CD4-positive, alpha-beta T cell (primary cell): Measurements from ENCODE around the gene RABGGTA. TPM values are rescaled to one million over a fixed set of nuclear protein-coding genes. Genes with fewer than 3 reads are reported as not detected.

ENCODE experiments used
- ATAC-seq: fragments of 200-7000 bp; cut with Tn5 transposase; one replicate; pipeline ENCODE4 v1.10.0; 2022; ENCODE audit warnings: mild to moderate bottlenecking; ENCODE audit not compliant: poor library complexity
- CTCF ChIA-PET: fragments of 350-600 bp; sonication (Branson Sonifier 250); formaldehyde crosslinking; loops from one replicate; lab custom pipeline; 2021; ENCODE audit warnings: antibody characterized with exemption, inconsistent platforms; lab: Charles Lee
- POLR2A ChIA-PET: fragments of 350-600 bp; sonication (Branson Sonifier 250); formaldehyde crosslinking; loops from one replicate; lab custom pipeline; 2021; ENCODE audit warnings: antibody characterized with exemption, inconsistent platforms; lab: Charles Lee
- DNase-seq, 14 experiments: peaks; one replicate each; pipeline ENCODE4 v3.0.0-alpha.2; 2013 to 2020; ENCODE audit warnings: mixed read lengths in 2 of 14
- H3K27ac ChIP-seq, 2 donors: one replicate each; pipeline versions ENCODE4 v1.5.1 to v1.7.0; 2013; ENCODE audit warnings: low read length in 2 of 2, low read depth in 1 of 2, mild to moderate bottlenecking in 1 of 2
- H3K27me3 ChIP-seq, 2 experiments: 1 replicate in 1 of 2; 2 replicates in 1 of 2; pipeline versions ENCODE4 v1.6.1 to v1.7.0; 2013; ENCODE audit warnings: low read length in 2 of 2, control low read depth in 1 of 2, mild to moderate bottlenecking in 1 of 2, moderate library complexity in 1 of 2; ENCODE audit not compliant: insufficient read depth in 2 of 2, control insufficient read depth in 1 of 2
- H3K36me3 ChIP-seq: one replicate; pipeline ENCODE4 v1.6.1; 2013; ENCODE audit warnings: low read length, control low read depth; ENCODE audit not compliant: insufficient read depth
- H3K4me1 ChIP-seq: one replicate; pipeline ENCODE4 v1.6.1; 2013; ENCODE audit warnings: low read length, control low read depth; ENCODE audit not compliant: insufficient read depth
- H3K4me3 ChIP-seq: one replicate; pipeline ENCODE4 v1.5.1; 2013; ENCODE audit warnings: mild to moderate bottlenecking, low read length, moderate library complexity
- H3K9me3 ChIP-seq, 2 experiments: 1 replicate in 1 of 2; 2 replicates in 1 of 2; pipeline versions ENCODE4 v1.6.1 to v1.7.0; 2013; ENCODE audit warnings: low read length in 2 of 2, mild to moderate bottlenecking in 2 of 2, control low read depth in 1 of 2, moderate library complexity in 1 of 2; ENCODE audit not compliant: control insufficient read depth in 1 of 2, insufficient read depth in 1 of 2
- H3K27ac Mint-ChIP-seq: one replicate; pipeline ENCODE4 v1.8.0; 2020; ENCODE audit warnings: mixed read lengths
- H3K27me3 Mint-ChIP-seq: one replicate; pipeline ENCODE4 v1.8.0; 2021; ENCODE audit warnings: mixed read lengths
- H3K36me3 Mint-ChIP-seq: one replicate; pipeline ENCODE4 v1.8.0; 2021; ENCODE audit warnings: low read depth, mixed read lengths
- H3K4me1 Mint-ChIP-seq: one replicate; pipeline ENCODE4 v1.8.0; 2021; ENCODE audit warnings: low read depth, mixed read lengths
- H3K4me3 Mint-ChIP-seq: one replicate; pipeline ENCODE4 v1.8.0; 2020; ENCODE audit warnings: mild to moderate bottlenecking, mixed read lengths
- H3K9me3 Mint-ChIP-seq: one replicate; pipeline ENCODE4 v1.8.0; 2020; ENCODE audit warnings: mixed read lengths
- CTCF ChIP-seq: fragments of 200-600 bp; IDR thresholded peaks from one replicate; pipeline ENCODE4 v1.8.0; 2022; ENCODE audit warnings: antibody characterized with exemption, mild to moderate bottlenecking
- intact Hi-C, 2 experiments: fragments of 100-400 bp; cut with DNase I in 1 of 2; cut with micrococcal nuclease in 1 of 2; formaldehyde crosslinking; loops; one replicate each; pipeline versions ENCODE4 v1.15.1 to v1.9.0; 2023 to 2025; cut with DNase I, micrococcal nuclease
- total RNA-seq, 174 experiments: library from RNA in 2 of 174; stranded (reverse) in 2 of 174; gene quantifications; one replicate each; pipeline ENCODE4 v1.2.3 and lab custom pipeline; 2021 to 2026

Gene RABGGTA
- total RNA-seq, 2 experiments from 2014 or later: 52.3 to 55.2 TPM

DNA sequence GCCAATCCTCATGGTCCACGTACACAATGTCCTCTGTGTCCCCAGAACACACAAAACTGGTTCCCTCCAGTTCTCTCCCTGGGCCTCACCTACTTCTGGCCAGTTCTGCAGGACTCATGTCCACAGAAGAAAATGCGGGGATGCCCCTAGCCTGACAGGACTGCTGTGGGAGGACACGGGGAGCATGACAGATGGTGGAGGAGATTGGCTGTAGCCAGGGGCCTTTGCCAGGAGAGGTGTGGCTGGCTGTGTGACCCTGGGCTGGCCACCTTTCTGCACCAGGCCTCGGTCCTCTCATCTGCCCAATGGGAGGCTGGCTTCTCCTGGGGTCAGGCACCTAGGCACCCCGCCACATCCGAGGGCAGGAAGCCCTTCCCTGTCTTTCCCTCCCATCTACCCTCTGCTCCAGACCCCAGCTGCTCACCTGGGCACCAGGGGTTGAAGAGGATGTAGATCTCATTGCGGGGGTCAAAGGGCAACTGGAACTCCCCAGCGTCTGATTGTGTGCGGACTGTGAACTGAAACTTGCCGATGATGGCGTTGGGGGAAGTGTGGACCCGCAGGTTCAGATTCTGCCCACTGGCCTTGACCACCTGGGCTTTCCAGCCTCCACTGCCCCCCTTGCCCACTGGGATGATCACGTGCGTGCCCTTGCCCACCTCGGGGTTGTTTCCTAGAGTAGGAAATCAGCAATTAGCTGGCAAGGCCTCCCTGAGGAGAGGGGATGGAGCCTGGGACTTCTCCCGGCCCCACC lies 11.2 kb downstream of the RABGGTA start:
- H3K27ac Mint-ChIP-seq: no peak overlapping the region
- intact Hi-C loops: no loop called here
- ATAC-seq: no peak
- Histone ChIP-seq H3K9me3 (no peaks in the 10 kb centered on the region), H3K4me1 (no peaks in the 10 kb centered on the region), H3K36me3 (peaks cover 28% of the 10 kb centered on the region), H3K4me3 (no peak overlapping the region), H3K27ac (no peak overlapping the region), H3K27me3 (no peaks in the 10 kb centered on the region)
- TF ChIP-seq CTCF: no peak
- H3K4me1 Mint-ChIP-seq: no peaks in the 10 kb centered on the region
- H3K4me3 Mint-ChIP-seq: no peak overlapping the region
- CTCF ChIA-PET: no interaction called here
- no peaks in the 10 kb centered on the region for H3K27me3 Mint-ChIP-seq
- H3K36me3 Mint-ChIP-seq: peaks cover 59% of the 10 kb centered on the region
- POLR2A ChIA-PET: no interaction called here
- DNase-seq: no peak
- H3K9me3 Mint-ChIP-seq: no peaks in the 10 kb centered on the region

GRCh38 chr14:24259282-24260025 lies 11.9 kb downstream of the RABGGTA start:
- Mint-ChIP-seq H3K27me3 (no peaks in the 10 kb centered on the region), H3K36me3 (peaks cover 56% of the 10 kb centered on the region), H3K4me1 (no peaks in the 10 kb centered on the region), H3K4me3 (no peak overlapping the region), H3K27ac (no peak overlapping the region), H3K9me3 (no peaks in the 10 kb centered on the region)
- Histone ChIP-seq H3K27ac (no peak overlapping the region), H3K4me1 (no peaks in the 10 kb centered on the region), H3K4me3 (no peak overlapping the region), H3K9me3 (no peaks in the 10 kb centered on the region), H3K36me3 (peaks cover 27% of the 10 kb centered on the region), H3K27me3 (no peaks in the 10 kb centered on the region)
- ChIA-PET CTCF (no interaction called here), POLR2A (interaction anchor here (0.7 kb wide), 1 partner anchor 17 kb away, joined by 3 read pairs; the partner anchor contains the start of gene TINF2)
- intact Hi-C loops: no loop called here
- no peak for TF ChIP-seq CTCF
- ATAC-seq (no peak), DNase-seq (no peak)

DNA sequence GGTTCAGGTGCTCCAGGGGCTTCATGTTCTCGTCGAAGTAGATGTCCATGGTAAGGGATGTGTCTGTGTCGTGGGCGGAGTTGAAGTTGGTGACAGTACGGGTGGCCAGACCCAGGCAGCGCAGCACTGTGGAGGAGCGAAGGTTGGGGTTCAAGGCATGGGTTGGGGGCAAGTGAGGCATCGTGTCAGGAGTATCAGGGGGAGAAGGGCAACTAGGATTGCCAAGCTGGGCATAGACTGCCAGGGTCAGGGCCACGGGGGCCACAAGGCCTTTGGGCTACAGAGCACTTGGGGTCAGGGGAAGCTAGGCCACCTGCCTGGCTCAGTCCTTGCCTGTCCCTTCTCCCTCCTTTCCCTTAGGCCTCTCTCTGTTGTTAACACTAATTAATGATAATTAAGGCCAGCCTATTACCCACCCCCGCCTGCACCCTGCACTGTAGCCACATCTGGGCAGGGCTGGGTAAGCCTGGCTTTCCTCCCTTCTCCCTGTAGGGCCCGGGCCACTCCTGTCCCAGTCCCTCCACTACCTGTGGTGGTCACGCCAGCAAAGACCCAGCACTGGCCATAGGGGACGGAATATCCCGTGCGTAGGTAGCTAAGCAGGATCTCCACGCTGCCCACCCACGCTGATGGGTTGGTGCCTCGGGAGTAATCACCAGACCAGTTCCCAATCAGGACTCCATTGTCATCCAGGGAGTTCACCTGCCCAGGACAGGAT lies 12.7 kb downstream of the RABGGTA start:
- H3K4me1 Mint-ChIP-seq: no peaks in the 10 kb centered on the region
- Histone ChIP-seq H3K27me3 (no peaks in the 10 kb centered on the region), H3K9me3 (no peaks in the 10 kb centered on the region), H3K4me1 (no peaks in the 10 kb centered on the region), H3K36me3 (peaks cover 28% of the 10 kb centered on the region), H3K27ac (no peak overlapping the region), H3K4me3 (no peak overlapping the region)
- H3K36me3 Mint-ChIP-seq: peaks cover 56% of the 10 kb centered on the region
- DNase-seq (no peak), ATAC-seq (no peak)
- no peaks in the 10 kb centered on the region for H3K27me3 Mint-ChIP-seq
- ChIA-PET POLR2A (interaction anchor here (0.7 kb wide), 1 partner anchor 16 kb away, joined by 3 read pairs; the partner anchor contains the start of gene TINF2), CTCF (no interaction called here)
- TF ChIP-seq CTCF: no peak
- H3K4me3 Mint-ChIP-seq: no peak overlapping the region
- intact Hi-C loops: no loop called here
- no peak overlapping the region for H3K27ac Mint-ChIP-seq
- no peaks in the 10 kb centered on the region for H3K9me3 Mint-ChIP-seq
